ENCODE measurements around the gene MGARP.

MGARP gene

DNA sequence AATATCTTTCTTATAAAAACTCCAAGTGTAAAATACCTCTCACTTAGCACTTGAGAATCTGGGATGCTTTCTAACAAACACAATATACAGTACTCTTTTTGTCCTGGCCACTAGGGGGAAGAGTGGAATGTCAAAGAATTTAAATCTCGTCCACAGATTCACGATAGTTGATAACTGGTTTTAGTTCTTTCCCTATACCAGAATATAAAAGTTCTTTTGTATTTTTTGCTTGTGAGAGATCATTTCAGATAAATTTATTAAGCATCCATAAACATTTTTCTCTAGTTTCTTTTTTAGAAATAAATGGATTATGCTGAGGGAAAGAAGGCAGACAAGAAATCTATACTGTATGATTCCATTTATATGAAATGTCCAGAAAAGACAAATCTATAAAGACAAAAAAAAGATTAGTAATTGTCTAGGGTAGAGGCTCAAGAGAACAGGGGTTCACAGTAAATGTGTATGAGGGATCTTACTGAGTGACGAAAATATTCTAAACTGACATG is 50.4 kb downstream of the MGARP start:
- no peaks in the 10 kb centered on the region for H3K36me3 ChIP-seq (ENCODE audit: insufficient read depth, low read length)
- no peak overlapping the region for H3K4me3 ChIP-seq (ENCODE audit: low read depth in 1 of 2, low read length in 2 of 2)
- no peak overlapping the region for H3K9ac ChIP-seq (ENCODE audit: low read depth, low read length)
- no peaks in the 10 kb centered on the region for H3K9me3 ChIP-seq (ENCODE audit: insufficient read depth, low read length, severe bottlenecking)
- no peaks in the 10 kb centered on the region for H3K4me1 ChIP-seq (ENCODE audit: insufficient read depth, low read length)
- no peak overlapping the region for H3K27ac ChIP-seq (ENCODE audit: low read length)
- H2AFZ ChIP-seq (ENCODE audit: low read depth, low read length): no peak overlapping the region
- DNase-seq: no peak
- no peak overlapping the region for H3K4me2 ChIP-seq (ENCODE audit: insufficient read depth, low read length)
- no peak for TF ChIP-seq EZH2 (IDR thresholded peaks at IDR 0.05; ENCODE audit: borderline replicate concordance, low read depth, low read length, severe bottlenecking)
- TF ChIP-seq, protein P1, sequence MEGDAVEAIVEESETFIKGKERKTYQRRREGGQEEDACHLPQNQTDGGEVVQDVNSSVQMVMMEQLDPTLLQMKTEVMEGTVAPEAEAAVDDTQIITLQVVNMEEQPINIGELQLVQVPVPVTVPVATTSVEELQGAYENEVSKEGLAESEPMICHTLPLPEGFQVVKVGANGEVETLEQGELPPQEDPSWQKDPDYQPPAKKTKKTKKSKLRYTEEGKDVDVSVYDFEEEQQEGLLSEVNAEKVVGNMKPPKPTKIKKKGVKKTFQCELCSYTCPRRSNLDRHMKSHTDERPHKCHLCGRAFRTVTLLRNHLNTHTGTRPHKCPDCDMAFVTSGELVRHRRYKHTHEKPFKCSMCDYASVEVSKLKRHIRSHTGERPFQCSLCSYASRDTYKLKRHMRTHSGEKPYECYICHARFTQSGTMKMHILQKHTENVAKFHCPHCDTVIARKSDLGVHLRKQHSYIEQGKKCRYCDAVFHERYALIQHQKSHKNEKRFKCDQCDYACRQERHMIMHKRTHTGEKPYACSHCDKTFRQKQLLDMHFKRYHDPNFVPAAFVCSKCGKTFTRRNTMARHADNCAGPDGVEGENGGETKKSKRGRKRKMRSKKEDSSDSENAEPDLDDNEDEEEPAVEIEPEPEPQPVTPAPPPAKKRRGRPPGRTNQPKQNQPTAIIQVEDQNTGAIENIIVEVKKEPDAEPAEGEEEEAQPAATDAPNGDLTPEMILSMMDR (IDR thresholded peaks at IDR 0.05; ENCODE audit: borderline replicate concordance, extremely low read depth, low read length, poor library complexity, severe bottlenecking): peak; percentile 75
- H4K20me1 ChIP-seq (ENCODE audit: insufficient read depth, low read length): no peaks in the 10 kb centered on the region
- peak; percentile 88 for ATAC-seq (ENCODE audit: insufficient read depth, low read depth)
- H3K79me2 ChIP-seq (ENCODE audit: insufficient read depth, low read length): no peaks in the 10 kb centered on the region
- no peaks in the 10 kb centered on the region for H3K27me3 ChIP-seq (ENCODE audit: insufficient read depth, low read length, poor library complexity)

DNA sequence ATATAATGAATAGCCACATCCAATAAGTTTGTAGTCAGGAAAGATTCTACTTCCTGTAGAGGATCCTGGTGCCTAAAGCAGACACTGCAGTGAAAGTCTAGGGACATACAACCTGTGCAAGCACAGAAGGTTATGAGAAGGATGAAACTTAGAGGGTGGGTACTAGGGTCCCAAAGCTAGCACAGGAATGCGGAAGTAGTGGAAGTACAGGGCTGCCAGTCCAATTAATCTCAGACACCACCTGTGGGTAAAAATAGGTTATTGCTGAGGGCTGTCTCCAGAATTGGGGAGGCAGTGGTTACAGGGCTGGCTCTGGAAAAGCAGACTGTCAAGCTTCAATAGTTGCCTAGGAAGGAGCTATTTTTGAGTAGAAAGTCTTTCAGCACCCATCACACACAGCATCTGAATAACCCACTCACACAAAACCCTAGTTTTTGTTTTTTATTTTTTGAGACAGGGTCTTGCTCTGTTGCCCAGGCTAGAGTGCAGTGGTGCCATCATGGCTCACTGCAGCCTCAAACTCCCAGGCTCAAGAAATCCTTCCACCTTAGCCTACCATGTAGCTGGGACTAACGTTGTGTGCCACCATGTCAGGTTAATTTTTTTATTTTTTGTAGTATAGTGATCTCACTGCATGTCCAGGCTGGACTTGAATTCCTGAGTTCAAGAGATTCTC is 52.2 kb downstream of the MGARP start:
- H2AFZ ChIP-seq (ENCODE audit: low read depth, low read length): no peak overlapping the region
- no peak for DNase-seq
- H3K4me2 ChIP-seq (ENCODE audit: insufficient read depth, low read length): no peak overlapping the region
- H3K4me3 ChIP-seq (ENCODE audit: low read depth in 1 of 2, low read length in 2 of 2): no peak overlapping the region
- TF ChIP-seq, protein P1 (IDR thresholded peaks at IDR 0.05; ENCODE audit: borderline replicate concordance, extremely low read depth, low read length, poor library complexity, severe bottlenecking): peak; percentile 40
- no peak for TF ChIP-seq EZH2 (IDR thresholded peaks at IDR 0.05; ENCODE audit: borderline replicate concordance, low read depth, low read length, severe bottlenecking)
- H3K79me2 ChIP-seq (ENCODE audit: insufficient read depth, low read length): no peaks in the 10 kb centered on the region
- H3K9me3 ChIP-seq (ENCODE audit: insufficient read depth, low read length, severe bottlenecking): no peaks in the 10 kb centered on the region
- no peaks in the 10 kb centered on the region for H3K36me3 ChIP-seq (ENCODE audit: insufficient read depth, low read length)
- no peaks in the 10 kb centered on the region for H4K20me1 ChIP-seq (ENCODE audit: insufficient read depth, low read length)
- H3K4me1 ChIP-seq (ENCODE audit: insufficient read depth, low read length): no peaks in the 10 kb centered on the region
- no peak overlapping the region for H3K9ac ChIP-seq (ENCODE audit: low read depth, low read length)
- no peaks in the 10 kb centered on the region for H3K27me3 ChIP-seq (ENCODE audit: insufficient read depth, low read length, poor library complexity)
- H3K27ac ChIP-seq (ENCODE audit: low read length): no peak overlapping the region
- peak; percentile 59; the same call in 2 of the 3 replicates for ATAC-seq (ENCODE audit: insufficient read depth, low read depth)

DNA sequence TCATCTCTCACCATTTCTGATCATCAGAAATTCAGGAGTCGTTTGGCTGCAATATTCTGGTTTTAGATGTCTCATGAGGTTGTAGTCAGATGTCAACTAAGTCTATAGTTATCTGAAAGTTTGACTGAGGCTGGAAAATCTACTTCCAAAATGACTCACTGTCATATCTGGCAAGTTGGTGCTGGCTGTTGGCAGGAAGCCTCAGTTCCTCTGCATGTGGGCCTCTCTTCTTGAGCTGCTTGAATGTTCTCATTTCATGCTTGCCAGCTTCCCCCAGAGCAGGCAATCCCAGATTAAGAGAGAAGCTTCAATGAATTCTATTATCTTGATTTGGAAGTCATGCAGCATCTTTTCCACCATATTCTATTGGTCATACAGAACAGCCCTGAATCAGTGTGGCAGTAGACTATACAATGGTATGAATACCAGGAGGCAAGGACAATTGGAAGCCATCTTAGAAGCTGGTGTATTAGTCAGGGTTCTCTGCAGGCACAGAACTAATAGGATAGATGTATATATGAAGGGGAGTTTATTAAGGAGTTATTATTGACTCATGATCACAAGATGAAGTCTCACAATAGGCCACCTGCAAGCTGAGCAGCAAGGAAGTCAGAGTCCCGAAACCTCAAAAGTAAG is 56.2 kb downstream of the MGARP start:
- no peaks in the 10 kb centered on the region for H3K36me3 ChIP-seq (ENCODE audit: insufficient read depth, low read length)
- H3K27ac ChIP-seq (ENCODE audit: low read length): no peak overlapping the region
- no peaks in the 10 kb centered on the region for H4K20me1 ChIP-seq (ENCODE audit: insufficient read depth, low read length)
- H3K27me3 ChIP-seq (ENCODE audit: insufficient read depth, low read length, poor library complexity): no peaks in the 10 kb centered on the region
- no peak overlapping the region for H3K4me2 ChIP-seq (ENCODE audit: insufficient read depth, low read length)
- no peak overlapping the region for H3K4me3 ChIP-seq (ENCODE audit: low read depth in 1 of 2, low read length in 2 of 2)
- DNase-seq: no peak
- no peaks in the 10 kb centered on the region for H3K9me3 ChIP-seq (ENCODE audit: insufficient read depth, low read length, severe bottlenecking)
- H2AFZ ChIP-seq (ENCODE audit: low read depth, low read length): peak overlapping the region; percentile 27; the same call in 1 of the 2 replicates
- no peaks in the 10 kb centered on the region for H3K79me2 ChIP-seq (ENCODE audit: insufficient read depth, low read length)
- H3K9ac ChIP-seq (ENCODE audit: low read depth, low read length): no peak overlapping the region
- no peak for ATAC-seq (ENCODE audit: insufficient read depth, low read depth)
- no peaks in the 10 kb centered on the region for H3K4me1 ChIP-seq (ENCODE audit: insufficient read depth, low read length)
- TF ChIP-seq EZH2 (IDR thresholded peaks at IDR 0.05; ENCODE audit: borderline replicate concordance, low read depth, low read length, severe bottlenecking): no peak
- TF ChIP-seq, protein P1 (IDR thresholded peaks at IDR 0.05; ENCODE audit: borderline replicate concordance, extremely low read depth, low read length, poor library complexity, severe bottlenecking): no peak
